HCT116 (cell line): ENCODE results near the gene IL1RAPL1.

Experiments used
- JUND ChIP-seq: IDR thresholded peaks from 2 replicates; pipeline ENCODE4 v1.6.1; 2012
- MAX ChIP-seq: IDR thresholded peaks from 2 replicates; pipeline ENCODE4 v1.6.1; 2012
- POLR2A ChIP-seq: IDR thresholded peaks from 2 replicates; pipeline ENCODE4 v1.7.0; 2011; ENCODE audit warnings: borderline replicate concordance; ENCODE audit not compliant: insufficient read depth, insufficient read length; ENCODE audit errors: extremely low read depth

GRCh38 chrX:29257521-29257920 is 670.3 kb downstream of the IL1RAPL1 start:
- TF ChIP-seq POLR2A (no peak), MAX (no peak), JUND (no peak)
